ENCODE results near the gene TRAPPC10. TPM values are rescaled to one million over a fixed set of nuclear protein-coding genes. Genes with fewer than 3 reads are reported as not detected.

The TRAPPC10 gene
- total and polyA plus RNA-seq, 10 donors = 6.0 to 83.2 (median 63.3) TPM

GRCh38 chr21:43971201-43971991, 40.7 kb upstream of the TRAPPC10 start:
- H3K36me3 ChIP-seq = peaks cover 0 to 75% (median 62%) of the 10 kb centered on the region in 6 donors
- H3K27ac ChIP-seq = no peak overlapping the region
- H3K4me1 ChIP-seq = peaks cover 0 to 11% (median 6%) of the 10 kb centered on the region in 6 donors
- H3K27me3 ChIP-seq (replicated peaks in 1 of 7) = no peaks in the 10 kb centered on the region
- no peak for DNase-seq
- no peak overlapping the region for H3K4me3 ChIP-seq
- 78 to 89% (median 85%) methylated on average over 26 to 29 of the region's 29 CpGs for WGBS, 5 donors
- intact Hi-C loops (cut with DNase I; ENCODE audit: low total_unique reads) = no loop called here
- peak in 2 of 3 donors; percentile 15 to 47 for TF ChIP-seq POLR2AphosphoS5 (IDR thresholded peaks at IDR 0.05)
- TF ChIP-seq POLR2A (IDR thresholded peaks at IDR 0.05) = no peak
- TF ChIP-seq CTCF (IDR thresholded peaks at IDR 0.05 in 8 of 11, conservative IDR thresholded peaks at IDR 0.05 in 3 of 11) = no peak
- no peaks in the 10 kb centered on the region for H3K9me3 ChIP-seq

- WGBS, 5 donors = 95 to 98% (median 97%) methylated on average over 11 of the region's 11 CpGs
- intact Hi-C loops (cut with DNase I; ENCODE audit: low total_unique reads) = no loop called here
- Histone ChIP-seq H3K36me3 (peaks cover 0 to 70% (median 59%) of the 10 kb centered on the region in 6 donors), H3K4me1 (peaks cover 0 to 11% (median 6%) of the 10 kb centered on the region in 6 donors), H3K4me3 (no peak overlapping the region), H3K9me3 (no peaks in the 10 kb centered on the region), H3K27me3 (replicated peaks in 1 of 7) (no peaks in the 10 kb centered on the region), H3K27ac (no peak overlapping the region)
- TF ChIP-seq POLR2A (IDR thresholded peaks at IDR 0.05) (no peak), POLR2AphosphoS5 (IDR thresholded peaks at IDR 0.05) (no peak), CTCF (IDR thresholded peaks at IDR 0.05 in 8 of 11, conservative IDR thresholded peaks at IDR 0.05 in 3 of 11) (no peak)
- no peak for DNase-seq
These were observed 40.2 kb upstream of the TRAPPC10 start for GRCh38 chr21:43971992-43972255.

- Histone ChIP-seq H3K4me3 (no peak overlapping the region), H3K27me3 (replicated peaks in 1 of 7) (no peaks in the 10 kb centered on the region), H3K36me3 (peaks cover 0 to 69% (median 56%) of the 10 kb centered on the region in 6 donors), H3K4me1 (peaks cover 0 to 11% (median 6%) of the 10 kb centered on the region in 6 donors), H3K27ac (peak overlapping the region in 3 of 8 donors; percentile 15 to 43 (median 33)), H3K9me3 (no peaks in the 10 kb centered on the region)
- WGBS, 5 donors = 74 to 86% (median 82%) methylated on average over 27 to 29 of the region's 29 CpGs
- TF ChIP-seq POLR2AphosphoS5 (IDR thresholded peaks at IDR 0.05) (peak; percentile 65 to 76 (median 75)), CTCF (IDR thresholded peaks at IDR 0.05 in 8 of 11, conservative IDR thresholded peaks at IDR 0.05 in 3 of 11) (no peak)
- no peak for DNase-seq
- intact Hi-C loops (cut with DNase I; ENCODE audit: low total_unique reads) = no loop called here
These were observed 39.1 kb upstream of the TRAPPC10 start for GRCh38 chr21:43972850-43973633.

GRCh38 chr21:43973634-43973955, 38.5 kb upstream of the TRAPPC10 start:
- Histone ChIP-seq H3K27me3 (replicated peaks in 1 of 7) (no peaks in the 10 kb centered on the region), H3K36me3 (peaks cover 0 to 69% (median 55%) of the 10 kb centered on the region in 6 donors), H3K9me3 (no peaks in the 10 kb centered on the region), H3K4me1 (peaks cover 0 to 11% (median 6%) of the 10 kb centered on the region in 6 donors), H3K27ac (peak overlapping the region in 2 of 8 donors; percentile 33 to 43), H3K4me3 (no peak overlapping the region)
- no peak for DNase-seq
- no peak for TF ChIP-seq CTCF (IDR thresholded peaks at IDR 0.05 in 8 of 11, conservative IDR thresholded peaks at IDR 0.05 in 3 of 11)
- TF ChIP-seq POLR2AphosphoS5 (IDR thresholded peaks at IDR 0.05) = no peak
- no peak for TF ChIP-seq POLR2A (IDR thresholded peaks at IDR 0.05)
- WGBS, 5 donors = 85 to 92% (median 86%) methylated on average over 12 of the region's 12 CpGs
- intact Hi-C loops (cut with DNase I; ENCODE audit: low total_unique reads) = no loop called here

Data from spleen (tissue), 11 donors.